HEK293 (cell line): ENCODE data around the gene FOXP1.

Experiments
- ATF2 ChIP-seq: fragments of 450-650 bp; formaldehyde crosslinking; IDR thresholded peaks from 2 replicates; pipeline ENCODE4 v1.5.1; 2016; ENCODE audit warnings: missing biosample characterization, missing genetic modification characterization, low read depth
- CTCF ChIP-seq: fragments of 450-650 bp; formaldehyde crosslinking; IDR thresholded peaks from 2 replicates; pipeline ENCODE4 v1.5.1; 2016; ENCODE audit warnings: missing biosample characterization, missing genetic modification characterization
- PBX3 ChIP-seq: sonication (generic); formaldehyde crosslinking; IDR thresholded peaks from 2 replicates; pipeline ENCODE4 v1.8.1; 2022; ENCODE audit warnings: mild to moderate bottlenecking, moderate library complexity, missing genetic modification reagents
- PRDM1 ChIP-seq: fragments of 450-650 bp; formaldehyde crosslinking; IDR thresholded peaks from 2 replicates; pipeline ENCODE4; 2016; ENCODE audit warnings: missing biosample characterization, missing genetic modification characterization
- REST ChIP-seq: fragments of 450-650 bp; formaldehyde crosslinking; IDR thresholded peaks from 2 replicates; pipeline ENCODE4 v1.5.1; 2016; ENCODE audit warnings: missing biosample characterization, missing genetic modification characterization
- SP2 ChIP-seq: fragments of 450-650 bp; formaldehyde crosslinking; IDR thresholded peaks from 2 replicates; pipeline ENCODE4 v1.5.1; 2016; ENCODE audit warnings: missing biosample characterization, missing genetic modification characterization
- ZBTB10 ChIP-seq: fragments of 450-650 bp; formaldehyde crosslinking; IDR thresholded peaks from 2 replicates; pipeline ENCODE4 v1.5.1; 2016; ENCODE audit warnings: missing biosample characterization, missing genetic modification characterization
- ZFP37 ChIP-seq: fragments of 450-650 bp; formaldehyde crosslinking; IDR thresholded peaks from 2 replicates; pipeline ENCODE4 v1.5.1; 2016; ENCODE audit warnings: missing biosample characterization, missing genetic modification characterization

- no peak for TF ChIP-seq CTCF (tag by site-specific recombination)
- no peak for TF ChIP-seq ATF2 (tag by site-specific recombination)
- no peak for TF ChIP-seq ZBTB10 (tag by site-specific recombination)
- no peak for TF ChIP-seq REST (tag by site-specific recombination)
- no peak for TF ChIP-seq PRDM1
- TF ChIP-seq ZFP37: no peak
- no peak for TF ChIP-seq PBX3 (CRISPR knock-in tag)
- no peak for TF ChIP-seq SP2 (tag by site-specific recombination)
Measured at GRCh38 chr3:71066849-71067261, 516.7 kb downstream of the FOXP1 start.
